GM18526 (cell line): ENCODE measurements around the gene MSMP.

Experiments used
- POLR2A ChIP-seq: IDR thresholded peaks from 3 replicates; pipeline ENCODE4 v1.6.1; 2011; ENCODE audit not compliant: insufficient read length; ENCODE audit errors: extremely low read depth

MSMP gene

GRCh38 chr9:35723426-35723825 is 30.6 kb downstream of the MSMP start:
- no peak for TF ChIP-seq POLR2A

DNA sequence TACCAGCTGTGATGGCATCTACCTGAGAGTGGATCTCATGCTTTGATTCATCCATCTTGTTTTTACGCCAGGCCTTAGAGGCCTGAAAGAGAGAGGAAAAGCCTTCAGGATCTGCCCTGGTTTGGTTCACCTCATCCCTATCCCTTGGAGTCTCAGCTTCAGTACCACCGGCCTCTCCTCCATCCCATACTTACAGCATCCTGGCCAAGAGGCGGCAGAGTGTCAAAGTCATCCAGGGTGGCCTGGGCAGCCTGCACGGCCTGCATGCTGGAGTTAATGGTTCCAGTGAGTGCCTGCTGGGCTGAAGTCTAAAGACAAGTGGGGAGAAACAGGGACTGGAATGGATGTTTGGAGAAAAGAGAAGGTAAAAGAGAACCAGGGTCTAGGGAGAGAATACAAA is 34.5 kb downstream of the MSMP start:
- TF ChIP-seq POLR2A = no peak

GRCh38 chr9:35718721-35719511 is 35.2 kb downstream of the MSMP start:
- no peak for TF ChIP-seq POLR2A

DNA sequence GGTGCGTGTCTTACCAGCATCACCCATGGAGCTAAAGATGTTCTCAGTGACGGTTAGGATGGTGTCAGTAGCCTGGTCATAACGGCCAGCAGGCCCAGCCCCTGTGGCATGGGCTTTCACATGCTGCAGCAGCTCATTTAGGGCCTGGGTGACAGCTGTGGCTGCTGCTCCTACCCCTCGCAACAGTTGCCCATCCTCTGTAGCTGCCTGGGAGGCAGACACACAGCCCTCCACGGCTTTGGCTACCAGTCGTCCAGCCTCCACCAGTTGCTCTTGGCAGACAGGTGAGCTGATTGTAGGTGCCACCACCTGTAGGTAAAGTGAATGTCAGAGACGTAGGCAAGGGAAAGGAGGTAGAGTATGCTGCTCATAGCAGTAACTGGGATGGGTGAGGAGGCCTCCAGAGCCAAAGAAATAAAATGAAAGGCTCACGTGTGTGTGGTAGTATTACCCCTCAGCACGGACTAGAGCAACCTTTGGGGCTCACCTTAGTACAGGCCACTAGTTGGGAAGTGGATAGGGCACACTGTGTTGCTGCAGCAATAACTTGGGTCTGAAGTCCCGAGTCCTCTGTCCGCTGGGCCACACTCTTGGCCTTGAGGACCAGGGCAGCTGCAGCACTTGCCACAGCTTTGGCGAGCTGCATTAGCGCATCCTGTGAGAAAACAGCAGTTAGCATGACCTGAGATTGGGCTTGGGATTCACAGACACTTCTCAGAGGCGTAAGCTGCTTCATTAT is 36.8 kb downstream of the MSMP start:
- no peak for TF ChIP-seq POLR2A

- no peak for TF ChIP-seq POLR2A
Measured at GRCh38 chr9:35716230-35716629, 37.8 kb downstream of the MSMP start.

DNA sequence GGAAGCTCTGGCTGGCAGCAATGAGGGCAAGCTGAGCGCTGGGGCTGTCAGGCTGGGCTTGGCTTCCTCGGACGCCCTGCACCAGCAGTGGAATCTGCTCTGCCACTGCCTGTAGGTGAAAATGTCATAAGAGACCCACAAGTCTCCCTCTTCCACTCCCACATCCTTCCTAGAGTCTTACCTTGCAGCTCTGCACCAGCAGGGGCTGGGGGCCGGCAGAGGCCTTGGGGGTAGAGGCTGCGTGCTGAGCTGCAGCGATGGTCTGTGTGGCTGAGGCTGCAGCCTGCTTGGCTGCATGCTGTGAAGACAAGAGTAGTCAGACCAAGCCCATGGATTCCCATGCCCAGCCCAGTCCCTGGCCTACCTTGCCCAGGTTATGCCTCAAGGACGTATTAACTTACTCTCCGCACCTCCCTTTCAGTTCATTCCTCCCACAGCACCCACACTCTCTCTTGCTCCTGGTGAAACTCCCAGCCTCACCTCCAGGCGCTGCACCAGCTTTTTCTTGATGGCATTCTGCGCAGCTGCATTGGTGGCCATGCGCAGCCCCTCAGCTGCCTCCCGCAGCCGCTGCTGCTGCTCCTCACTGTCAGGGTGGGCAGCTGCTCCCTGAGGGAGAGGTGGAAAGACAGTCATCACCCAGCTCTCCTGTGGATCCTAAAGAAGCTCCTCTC is 39.4 kb downstream of the MSMP start:
- TF ChIP-seq POLR2A = no peak

DNA sequence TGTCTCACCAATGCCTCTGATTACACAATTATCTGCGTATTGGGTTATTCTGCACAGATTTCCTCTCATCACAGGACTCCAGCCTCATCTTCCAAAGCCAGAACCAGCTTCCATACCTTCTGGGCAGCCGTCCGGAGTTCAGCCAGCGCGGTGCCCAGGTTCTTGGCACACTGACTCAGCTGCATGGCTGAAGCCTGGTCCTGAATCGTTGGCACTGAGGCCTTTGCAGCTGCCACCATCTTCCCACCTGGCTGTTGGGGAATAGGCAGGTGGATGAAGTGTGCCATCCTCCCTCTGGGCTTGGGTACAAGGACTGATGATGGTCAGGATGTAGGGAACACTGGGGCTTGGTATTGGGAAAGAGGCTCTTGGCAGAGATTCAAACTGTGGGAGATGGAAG is 40.0 kb downstream of the MSMP start:
- no peak for TF ChIP-seq POLR2A

DNA sequence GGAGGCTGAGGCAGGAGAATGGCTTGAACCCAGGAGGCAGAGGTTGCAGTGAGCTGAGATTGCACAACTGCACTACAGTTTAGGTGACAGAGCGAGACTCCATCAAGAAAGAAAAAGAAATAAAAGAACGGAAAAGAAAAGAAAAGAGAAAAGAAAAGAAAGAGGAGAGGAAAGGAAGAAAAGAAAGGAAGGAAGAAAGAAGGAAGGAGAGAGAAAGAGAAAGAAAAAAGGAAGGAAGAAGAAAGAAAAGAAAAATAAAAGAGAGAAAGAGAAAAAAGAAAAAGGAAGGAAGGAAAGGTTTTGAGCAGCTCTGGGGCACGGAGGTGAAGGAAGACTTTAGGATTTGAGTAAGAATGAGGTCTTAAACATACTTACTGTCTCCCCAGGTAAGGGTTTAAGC is 40.5 kb downstream of the MSMP start:
- TF ChIP-seq POLR2A = no peak

GRCh38 chr9:35712762-35713400 is 41.2 kb downstream of the MSMP start:
- no peak for TF ChIP-seq POLR2A

DNA sequence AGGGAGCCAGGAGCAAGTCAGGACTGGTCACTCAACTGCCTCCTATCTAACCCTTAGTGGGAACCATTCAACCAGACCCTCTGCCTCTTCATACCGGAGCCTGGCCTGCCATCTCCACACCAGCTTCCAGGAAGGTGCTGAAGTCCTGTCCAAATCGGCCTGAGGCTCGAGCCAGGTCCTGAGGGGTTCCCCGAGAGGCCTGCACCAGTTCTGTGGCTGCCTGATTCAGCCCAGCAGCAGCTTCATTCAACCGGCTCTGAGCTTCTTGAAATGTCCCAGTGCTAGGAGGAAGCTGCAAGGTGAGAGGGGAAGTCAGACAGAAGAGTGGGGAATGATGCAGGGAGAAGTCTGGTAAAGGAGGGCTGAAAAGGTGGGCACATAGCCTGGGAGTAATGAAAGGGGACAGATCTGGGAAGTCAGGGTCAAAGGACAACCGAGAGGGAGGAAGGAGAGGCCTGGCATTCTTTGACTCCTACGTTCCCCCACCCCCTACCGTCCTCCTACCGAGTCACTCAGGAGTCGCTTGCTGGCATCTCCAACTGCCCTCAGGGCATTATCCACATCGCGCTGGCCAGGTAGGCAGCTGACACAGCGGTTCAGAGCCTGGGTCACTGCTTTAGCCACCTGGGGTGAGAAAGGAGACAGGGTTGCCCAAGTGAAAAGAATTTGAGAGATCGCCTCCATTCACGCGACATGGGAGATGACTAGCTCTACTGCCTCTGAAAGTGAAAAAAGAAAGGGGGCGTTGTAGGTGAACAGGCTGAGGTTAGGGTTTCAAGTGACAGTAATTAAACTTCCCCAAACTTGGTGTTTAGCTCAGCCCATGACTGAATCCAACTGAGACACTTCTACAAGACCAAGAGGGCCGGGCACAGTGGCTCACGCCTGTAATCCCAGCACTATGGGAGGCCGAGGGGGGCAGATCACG is 42.3 kb downstream of the MSMP start:
- no peak for TF ChIP-seq POLR2A

DNA sequence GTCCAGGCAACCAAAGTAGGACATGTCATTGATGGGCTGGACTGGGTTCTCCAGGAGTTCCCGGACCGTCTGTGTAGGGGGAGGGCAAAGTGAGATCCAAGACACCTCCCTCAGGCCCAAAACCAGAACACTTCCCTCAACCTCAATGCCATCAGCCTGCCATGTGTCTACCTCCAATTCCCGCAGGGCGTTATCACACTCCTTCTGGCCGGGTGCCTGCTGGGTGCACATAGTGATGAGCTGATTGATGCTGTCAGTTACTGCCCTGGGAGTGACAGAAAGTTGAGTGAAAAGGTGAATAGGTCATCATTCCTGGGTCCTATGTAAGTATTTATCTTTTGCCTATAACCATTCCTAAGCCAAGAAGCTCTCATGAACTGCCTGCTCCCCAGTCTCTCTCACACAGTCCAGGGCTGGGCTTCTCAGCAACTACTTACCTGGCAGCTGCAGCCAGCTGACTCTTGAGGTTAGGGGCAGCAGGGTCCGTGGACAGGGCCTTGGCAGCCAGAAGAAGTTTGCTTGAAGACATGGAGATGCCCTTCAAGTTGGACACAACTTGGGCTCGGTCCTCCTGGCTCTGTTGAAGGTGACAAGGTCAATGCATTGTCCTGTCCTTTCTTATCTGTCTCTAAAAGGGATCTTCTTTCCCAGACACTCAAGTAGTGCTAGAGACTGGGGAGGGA is 43.1 kb downstream of the MSMP start:
- TF ChIP-seq POLR2A = no peak

DNA sequence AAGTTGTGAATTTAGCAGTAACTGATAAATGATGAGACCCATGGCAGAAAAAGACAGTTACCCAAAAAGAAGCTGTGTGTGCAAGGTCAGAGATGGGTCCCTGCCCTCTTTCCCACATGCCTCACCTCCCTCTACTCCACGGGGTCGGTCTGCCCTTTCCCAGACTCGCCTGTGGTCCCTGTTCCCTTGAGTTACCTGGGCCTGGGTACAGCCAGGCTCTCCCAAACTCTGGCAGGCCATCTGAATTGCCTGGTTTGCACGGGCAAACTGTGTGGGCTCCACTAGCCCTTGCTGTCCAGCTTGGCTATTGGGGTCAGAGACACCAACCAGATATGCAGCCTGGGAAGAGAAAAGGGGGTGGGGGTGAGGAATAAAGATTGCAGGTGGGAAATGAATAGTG is 45.9 kb downstream of the MSMP start:
- no peak for TF ChIP-seq POLR2A

- TF ChIP-seq POLR2A = no peak
Measured at GRCh38 chr9:35706951-35707350, 47.1 kb downstream of the MSMP start.

DNA sequence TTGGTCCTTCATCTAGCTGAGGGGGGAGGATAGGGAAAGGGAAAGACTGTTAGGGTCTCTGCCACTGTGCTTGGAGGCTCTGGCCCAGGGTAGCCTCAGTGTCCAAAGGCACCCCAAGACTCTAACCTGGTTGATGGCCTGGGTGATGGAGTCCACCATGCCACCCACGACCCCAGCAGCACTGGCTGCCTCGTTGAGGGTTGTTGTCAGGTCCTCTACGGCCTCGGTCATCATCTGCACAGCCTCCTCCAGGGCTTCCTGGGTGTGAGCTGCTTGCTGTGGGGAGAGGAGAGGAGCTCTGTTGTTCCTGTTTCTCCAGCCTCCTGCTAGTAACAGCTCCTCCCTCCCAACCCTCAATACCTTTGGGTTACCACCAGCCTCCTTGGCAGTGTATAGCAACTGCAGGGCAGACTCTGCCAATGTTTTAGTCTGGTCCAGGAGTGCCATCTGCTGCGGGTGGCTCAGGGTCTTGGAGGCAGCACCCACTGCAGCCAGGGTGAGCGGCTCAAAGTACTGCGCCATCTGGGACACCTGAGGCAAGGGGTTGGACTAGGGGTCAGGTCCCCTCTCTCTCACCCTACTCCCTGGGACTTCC is 48.1 kb downstream of the MSMP start:
- no peak for TF ChIP-seq POLR2A
